ENCODE results near the gene FAM181A.

DNA sequence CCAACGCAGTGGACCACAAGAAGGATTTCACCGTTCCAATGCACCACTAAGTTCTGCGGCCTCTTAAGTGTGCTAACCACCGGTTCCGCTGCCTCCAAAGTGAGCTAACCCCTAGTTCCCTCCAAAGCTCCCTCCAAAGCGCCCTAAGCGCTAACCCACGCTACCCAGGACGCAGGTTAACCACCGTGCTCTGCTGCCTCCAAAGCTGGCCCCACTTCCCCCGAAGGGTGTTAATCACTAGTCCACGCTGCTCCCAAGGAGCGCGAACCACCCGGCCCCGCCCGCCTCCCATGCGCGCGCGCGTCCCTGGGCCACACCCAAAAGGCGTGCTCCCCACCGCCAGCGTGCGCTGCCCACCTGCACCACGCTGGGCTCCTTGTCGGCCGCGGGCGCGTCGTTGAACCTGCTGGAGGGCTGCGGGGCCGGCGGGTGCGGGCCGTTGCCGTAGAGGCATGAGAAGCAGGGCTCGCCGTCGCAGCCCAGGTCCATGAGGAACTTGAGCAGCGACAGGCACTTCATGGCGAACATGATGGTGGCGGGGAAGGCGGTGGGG lies 11.7 kb downstream of the FAM181A start:
- TF ChIP-seq FOXA1 (IDR thresholded peaks at IDR 0.05): no peak
- TF ChIP-seq SUZ12 (IDR thresholded peaks at IDR 0.05): no peak
- no peak for TF ChIP-seq ZNF384 (IDR thresholded peaks at IDR 0.05)
